B cell (primary cell): ENCODE results near the gene RGS3.

Experiments used
- CTCF ChIP-seq: fragments of 200-600 bp; IDR thresholded peaks from one replicate; pipeline ENCODE4 v1.8.0; 2022; ENCODE audit warnings: antibody characterized with exemption, mild to moderate bottlenecking
- EZH2 ChIP-seq: IDR thresholded peaks from 2 replicates; pipeline ENCODE4 v1.6.1; 2012; ENCODE audit warnings: borderline replicate concordance, low read depth, mild to moderate bottlenecking, moderate library complexity, low read length; ENCODE audit not compliant: insufficient read depth, poor library complexity, severe bottlenecking

- TF ChIP-seq CTCF (no peak), EZH2 (no peak)
Measured at GRCh38 chr9:113501852-113502251, 38.3 kb downstream of the RGS3 start.
